SK-N-SH (cell line): Measurements from ENCODE around the gene ITGB8. TPM values are rescaled to one million over a fixed set of nuclear protein-coding genes. Genes with fewer than 3 reads are reported as not detected.

Experiments
- CTCF ChIA-PET: fragments of 300-600, 350-600 bp; formaldehyde crosslinking; extraction: SDS; loops from one replicate; lab custom pipeline; 2021; lab: Yijun Ruan, JAX
- POLR2A ChIA-PET: fragments of 350-600 bp; sonication (Branson Sonifier 250); formaldehyde crosslinking; extraction: SDS; loops from one replicate; lab custom pipeline; 2020; ENCODE audit warnings: antibody characterized with exemption, inconsistent platforms; lab: Yijun Ruan, JAX
- DNase-seq: peaks from one replicate; pipeline ENCODE4 v3.0.0; 2012
- H2AFZ ChIP-seq: fragments of 200-600 bp; sonication (generic); 2 replicates; pipeline ENCODE4 v1.8.1; 2016; ENCODE audit warnings: antibody characterized with exemption, mild to moderate bottlenecking, low read depth
- H3F3A ChIP-seq: fragments of 200-600 bp; sonication (generic); replicated peaks from 2 replicates; pipeline ENCODE3; 2016; ENCODE audit warnings: antibody characterized with exemption, mild to moderate bottlenecking; ENCODE audit not compliant: insufficient read depth
- H3K27ac ChIP-seq, 2 experiments: fragments of 200-500 bp in 1 of 2; fragments of 200-600 bp in 1 of 2; sonication (Bioruptor generic) in 1 of 2; sonication (generic), shearing (Covaris generic) in 1 of 2; 2 replicates each; pipeline versions ENCODE4 v1.5.1 to v1.6.1; 2014 to 2016; ENCODE audit warnings: low read depth in 2 of 2, inconsistent platforms in 1 of 2, low read length in 1 of 2, mild to moderate bottlenecking in 1 of 2, mixed read lengths in 1 of 2
- H3K27me3 ChIP-seq: fragments of 200-600 bp; sonication (generic), shearing (Covaris generic); 2 replicates; pipeline ENCODE4 v1.6.1; 2016; ENCODE audit warnings: mixed run types; ENCODE audit not compliant: insufficient read depth
- H3K36me3 ChIP-seq, 2 experiments: fragments of 200-500 bp in 1 of 2; fragments of 200-600 bp in 1 of 2; sonication (Bioruptor generic) in 1 of 2; sonication (generic) in 1 of 2; replicated peaks in 1 of 2; 2 replicates each; pipeline versions ENCODE3 to v1.5.1; 2014 to 2016; ENCODE audit warnings: low read length in 1 of 2, mild to moderate bottlenecking in 1 of 2; ENCODE audit not compliant: insufficient read depth in 2 of 2, control insufficient read depth in 1 of 2
- H3K4me1 ChIP-seq, 2 experiments: fragments of 200-500 bp in 1 of 2; fragments of 200-600 bp in 1 of 2; sonication (Bioruptor generic) in 1 of 2; sonication (generic), shearing (Covaris generic) in 1 of 2; 2 replicates each; pipeline versions ENCODE4 v1.5.1 to v1.6.1; 2014 to 2016; ENCODE audit warnings: low read depth in 1 of 2, low read length in 1 of 2, mixed run types in 1 of 2; ENCODE audit not compliant: insufficient read depth in 2 of 2, control insufficient read depth in 1 of 2
- H3K4me2 ChIP-seq: fragments of 200-600 bp; sonication (generic), shearing (Covaris generic); 2 replicates; pipeline ENCODE4 v1.6.1; 2017; ENCODE audit warnings: mixed run types
- H3K4me3 ChIP-seq, 2 experiments: fragments of 200-500 bp in 1 of 2; fragments of 200-600 bp in 1 of 2; sonication (Bioruptor generic) in 1 of 2; sonication (generic), shearing (Covaris generic) in 1 of 2; 2 replicates each; pipeline versions ENCODE4 v1.5.1 to v1.8.1; 2014 to 2016; ENCODE audit warnings: low read depth in 2 of 2, inconsistent platforms in 1 of 2, low read length in 1 of 2, mild to moderate bottlenecking in 1 of 2, mixed read lengths in 1 of 2, moderate library complexity in 1 of 2
- H3K79me2 ChIP-seq: fragments of 200-600 bp; sonication (generic); 2 replicates; pipeline ENCODE4 v1.8.1; 2017; ENCODE audit warnings: mild to moderate bottlenecking; ENCODE audit not compliant: insufficient read depth
- H3K9ac ChIP-seq: fragments of 200-600 bp; sonication (generic); 2 replicates; pipeline ENCODE4 v1.6.1; 2017; ENCODE audit warnings: mixed run types
- H3K9me2 ChIP-seq: fragments of 200-600 bp; sonication (generic); 2 replicates; pipeline ENCODE4 v1.6.1; 2017; ENCODE audit warnings: mixed run types
- H3K9me3 ChIP-seq: fragments of 200-600 bp; sonication (generic); 2 replicates; pipeline ENCODE4 v1.6.1; 2017; ENCODE audit warnings: mixed run types, mild to moderate bottlenecking, moderate library complexity
- H4K20me1 ChIP-seq: fragments of 200-600 bp; sonication (generic); 2 replicates; pipeline ENCODE4 v1.6.1; 2017; ENCODE audit warnings: mild to moderate bottlenecking, mixed run types; ENCODE audit not compliant: insufficient read depth
- EP300 ChIP-seq, 2 experiments: IDR thresholded peaks; 2 replicates each; pipeline versions ENCODE4 v1.4.0 to v1.6.1; 2012; ENCODE audit warnings: borderline replicate concordance in 1 of 2, low read depth in 1 of 2, low read length in 1 of 2
- FOXM1 ChIP-seq: IDR thresholded peaks from 2 replicates; pipeline ENCODE4 v1.4.0; 2012; ENCODE audit warnings: low read depth, mild to moderate bottlenecking
- GATA2 ChIP-seq: sonication (generic); formaldehyde crosslinking; IDR thresholded peaks from 2 replicates; pipeline ENCODE4 v1.5.0; 2020; ENCODE audit warnings: mild to moderate bottlenecking, missing genetic modification reagents
- JUND ChIP-seq: IDR thresholded peaks from 2 replicates; pipeline ENCODE4 v1.4.0; 2012
- MAX ChIP-seq: IDR thresholded peaks from 2 replicates; pipeline ENCODE4 v1.4.0; 2012; ENCODE audit warnings: low read depth
- MEF2A ChIP-seq: IDR thresholded peaks from 2 replicates; pipeline ENCODE4 v1.4.0; 2012; ENCODE audit warnings: low read depth, borderline replicate concordance
- MXI1 ChIP-seq: IDR thresholded peaks from 2 replicates; pipeline ENCODE4 v1.6.1; 2012; ENCODE audit warnings: mild to moderate bottlenecking, low read depth, low read length, improper control_type of control experiment
- NRF1 ChIP-seq: IDR thresholded peaks from 2 replicates; pipeline ENCODE4 v1.6.1; 2012; ENCODE audit warnings: low read depth, mild to moderate bottlenecking, low read length
- PBX3 ChIP-seq: IDR thresholded peaks from 2 replicates; pipeline ENCODE4; 2012
- POLR2AphosphoS5 ChIP-seq: IDR thresholded peaks from 2 replicates; pipeline ENCODE4 v1.6.1; 2012; ENCODE audit warnings: low read depth, low read length
- RCOR1 ChIP-seq: fragments of 150-350 bp; IDR thresholded peaks from 2 replicates; pipeline ENCODE4 v1.6.1; 2017; ENCODE audit warnings: antibody characterized with exemption, low read length
- REST ChIP-seq: IDR thresholded peaks from 2 replicates; pipeline ENCODE4 v1.6.1; 2012; ENCODE audit warnings: mild to moderate bottlenecking, low read depth, low read length, moderate library complexity
- RFX5 ChIP-seq: IDR thresholded peaks from 2 replicates; pipeline ENCODE4 v1.6.1; 2012; ENCODE audit warnings: mild to moderate bottlenecking, improper control_type of control experiment, low read length
- RXRA ChIP-seq: IDR thresholded peaks from 2 replicates; pipeline ENCODE4 v1.4.0; 2012; ENCODE audit warnings: low read depth, mild to moderate bottlenecking, borderline replicate concordance
- TCF12 ChIP-seq: IDR thresholded peaks from 2 replicates; pipeline ENCODE4 v1.4.0; 2012
- USF1 ChIP-seq: IDR thresholded peaks from 2 replicates; pipeline ENCODE4 v1.4.0; 2012; ENCODE audit warnings: low read depth, borderline replicate concordance
- USF2 ChIP-seq: fragments of 150-350 bp; IDR thresholded peaks from 2 replicates; pipeline ENCODE4 v1.6.1; 2017; ENCODE audit warnings: antibody characterized with exemption, low read length, low read depth, borderline replicate concordance
- YY1 ChIP-seq: IDR thresholded peaks from 2 replicates; pipeline ENCODE4 v1.4.0; 2012; ENCODE audit warnings: low read depth, mild to moderate bottlenecking
- WGBS: methylation state at CpG from one replicate; pipeline ENCODE4 v1.1.6; 2017; ENCODE audit warnings: low lambda C conversion rate; 5-methylcytosine and 5-hydroxymethylcytosine counted together
- polyA plus RNA-seq, 3 experiments: library from polyadenylated mRNA; depleted of rRNA; stranded (reverse); fragments of >200 nt; gene quantifications; 2 replicates each; pipeline ENCODE4 v1.2.3, GENCODE V29; 2012

ITGB8 gene
- polyA plus RNA-seq, 1 of the 3 experiments (the other 2 are of a cell fraction): 0.62 TPM

GRCh38 chr7:20432071-20432470, 101.4 kb downstream of the ITGB8 start:
- Histone ChIP-seq H3K4me3 (no peak overlapping the region), H3K27ac (no peak overlapping the region), H3K9me3 (no peaks in the 10 kb centered on the region), H3K27me3 (no peaks in the 10 kb centered on the region), H3F3A (no peaks in the 10 kb centered on the region), H3K79me2 (no peaks in the 10 kb centered on the region), H3K4me1 (peaks cover 0 to 20% of the 10 kb centered on the region in 2 experiments; a peak in 2 of 4 replicates), H3K9me2 (no peaks in the 10 kb centered on the region), H4K20me1 (no peaks in the 10 kb centered on the region), H3K36me3 (no peaks in the 10 kb centered on the region), H3K4me2 (no peak overlapping the region), H3K9ac (no peak overlapping the region), H2AFZ (no peak overlapping the region)
- ChIA-PET CTCF (interaction anchor here (0.8 to 1.9 kb wide), 4 partner anchors 10 to 678 kb away, joined by 3 to 10 read pairs (median 4); no protein-coding TSS in a partner anchor), POLR2A (no interaction called here)
- whole genome bisulfite sequencing: 62% methylated on average over 4 of the region's 4 CpGs
- DNase-seq: no peak
- TF ChIP-seq RFX5 (no peak), GATA2 (CRISPR knock-in tag) (peak; percentile 31; the same call in 1 of the 2 replicates)

- no peaks in the 10 kb centered on the region for H3K27me3 ChIP-seq
- H3K27ac ChIP-seq: no peak overlapping the region
- H3K9ac ChIP-seq: no peak overlapping the region
- H3F3A ChIP-seq: no peaks in the 10 kb centered on the region
- no peak overlapping the region for H2AFZ ChIP-seq
- DNase-seq: no peak
- no peak overlapping the region for H3K4me3 ChIP-seq
- 58% methylated on average over 3 of the region's 3 CpGs for WGBS
- H3K4me1 ChIP-seq: peaks cover 0 to 22% of the 10 kb centered on the region in 2 experiments; a peak in 2 of 4 replicates
- no peaks in the 10 kb centered on the region for H3K9me3 ChIP-seq
- CTCF ChIA-PET: interaction anchor here (0.7 to 1.3 kb wide), 3 partner anchors 11 to 163 kb away, joined by 3 read pairs; no protein-coding TSS in a partner anchor
- H3K9me2 ChIP-seq: no peaks in the 10 kb centered on the region
- POLR2A ChIA-PET: no interaction called here
- H3K79me2 ChIP-seq: no peaks in the 10 kb centered on the region
- no peaks in the 10 kb centered on the region for H4K20me1 ChIP-seq
- TF ChIP-seq NRF1 (no peak), FOXM1 (no peak), MAX (no peak), EP300 (IDR thresholded peaks at IDR 0.05; ENCODE audit: borderline replicate concordance in 1 of 2, low read depth in 1 of 2, low read length in 1 of 2) (no peak), POLR2AphosphoS5 (no peak), RXRA (no peak), USF1 (no peak), JUND (no peak), RCOR1 (no peak), PBX3 (no peak), USF2 (no peak), TCF12 (no peak), MEF2A (no peak), YY1 (no peak), RFX5 (no peak), MXI1 (no peak), REST (no peak)
- no peak overlapping the region for H3K4me2 ChIP-seq
- no peaks in the 10 kb centered on the region for H3K36me3 ChIP-seq
These were observed 104.6 kb downstream of the ITGB8 start for GRCh38 chr7:20435305-20435704.
